K562 (cell line): Measurements from ENCODE around the gene SORCS1.

Experiments used
- ETS2 ChIP-seq: IDR thresholded peaks from 2 replicates; pipeline ENCODE4 v1.6.1; 2016; ENCODE audit warnings: borderline replicate concordance, missing genetic modification characterization, mild to moderate bottlenecking, moderate library complexity, missing compliant biosample characterization; ENCODE audit not compliant: poor library complexity, severe bottlenecking
- EZH2 ChIP-seq: IDR thresholded peaks from 2 replicates; pipeline ENCODE4 v1.6.1; 2012; ENCODE audit warnings: low read depth, mild to moderate bottlenecking, inconsistent platforms, low read length, borderline replicate concordance
- HCFC1 ChIP-seq: IDR thresholded peaks from 2 replicates; pipeline ENCODE4 v1.6.1; 2012; ENCODE audit warnings: low read depth, low read length, improper control_type of control experiment
- JUN ChIP-seq, 2 experiments: sonication (generic) in 1 of 2; formaldehyde crosslinking in 1 of 2; IDR thresholded peaks; 2 replicates each; pipeline versions ENCODE4 v1.6.1 to v1.8.0; 2012 to 2022; ENCODE audit warnings: borderline replicate concordance in 2 of 2, mild to moderate bottlenecking in 2 of 2, improper control_type of control experiment in 1 of 2, low read depth in 1 of 2, low read length in 1 of 2, missing genetic modification reagents in 1 of 2
- NFXL1 ChIP-seq: fragments of 450-650 bp; formaldehyde crosslinking; IDR thresholded peaks from 2 replicates; pipeline ENCODE4 v1.4.0; 2021; ENCODE audit warnings: mild to moderate bottlenecking
- POLR3A ChIP-seq: IDR thresholded peaks from 2 replicates; pipeline ENCODE4 v1.6.1; 2011; ENCODE audit warnings: borderline replicate concordance, mild to moderate bottlenecking, moderate library complexity; ENCODE audit not compliant: insufficient read length, insufficient read depth; ENCODE audit errors: extremely low read depth
- RFX1 ChIP-seq: fragments of 450-650 bp; IDR thresholded peaks from 2 replicates; pipeline ENCODE4 v1.6.1; 2016; ENCODE audit warnings: mild to moderate bottlenecking, moderate library complexity
- STAG1 ChIP-seq: sonication (generic); formaldehyde crosslinking; IDR thresholded peaks from 2 replicates; pipeline ENCODE4 v1.5.0; 2020; ENCODE audit warnings: missing genetic modification reagents, borderline replicate concordance
- TF ChIP-seq, protein P1 (sequence below), 3 experiments: IDR thresholded peaks in 2 of 3; conservative IDR thresholded peaks in 1 of 3; 2 replicates each; pipeline ENCODE4 v1.5.1; 2011 to 2012; ENCODE audit warnings: low read length in 3 of 3, mild to moderate bottlenecking in 3 of 3, control low read depth in 2 of 3, improper control_type of control experiment in 1 of 3, inconsistent platforms in 1 of 3, low read depth in 1 of 3, mixed read lengths in 1 of 3, moderate library complexity in 1 of 3; ENCODE audit not compliant: insufficient read depth in 2 of 3
- TF ChIP-seq, protein P2 (sequence below): sonication (generic); formaldehyde crosslinking; IDR thresholded peaks from 2 replicates; pipeline ENCODE4 v1.4.0; 2020; ENCODE audit warnings: mild to moderate bottlenecking, missing genetic modification reagents
- TF ChIP-seq, protein P3 (sequence below): sonication (generic); formaldehyde crosslinking; IDR thresholded peaks from 2 replicates; pipeline ENCODE4 v1.9.0; 2022; ENCODE audit warnings: mild to moderate bottlenecking, missing genetic modification reagents

- TF ChIP-seq HCFC1, result no peak
- TF ChIP-seq STAG1 (CRISPR knock-in tag), result no peak
- no peak for TF ChIP-seq JUN (IDR thresholded peaks at IDR 0.05; ENCODE audit: borderline replicate concordance, low read depth, low read length)
- TF ChIP-seq JUN (CRISPR knock-in tag; IDR thresholded peaks at IDR 0.05; ENCODE audit: borderline replicate concordance), result no peak
- TF ChIP-seq, protein P1, sequence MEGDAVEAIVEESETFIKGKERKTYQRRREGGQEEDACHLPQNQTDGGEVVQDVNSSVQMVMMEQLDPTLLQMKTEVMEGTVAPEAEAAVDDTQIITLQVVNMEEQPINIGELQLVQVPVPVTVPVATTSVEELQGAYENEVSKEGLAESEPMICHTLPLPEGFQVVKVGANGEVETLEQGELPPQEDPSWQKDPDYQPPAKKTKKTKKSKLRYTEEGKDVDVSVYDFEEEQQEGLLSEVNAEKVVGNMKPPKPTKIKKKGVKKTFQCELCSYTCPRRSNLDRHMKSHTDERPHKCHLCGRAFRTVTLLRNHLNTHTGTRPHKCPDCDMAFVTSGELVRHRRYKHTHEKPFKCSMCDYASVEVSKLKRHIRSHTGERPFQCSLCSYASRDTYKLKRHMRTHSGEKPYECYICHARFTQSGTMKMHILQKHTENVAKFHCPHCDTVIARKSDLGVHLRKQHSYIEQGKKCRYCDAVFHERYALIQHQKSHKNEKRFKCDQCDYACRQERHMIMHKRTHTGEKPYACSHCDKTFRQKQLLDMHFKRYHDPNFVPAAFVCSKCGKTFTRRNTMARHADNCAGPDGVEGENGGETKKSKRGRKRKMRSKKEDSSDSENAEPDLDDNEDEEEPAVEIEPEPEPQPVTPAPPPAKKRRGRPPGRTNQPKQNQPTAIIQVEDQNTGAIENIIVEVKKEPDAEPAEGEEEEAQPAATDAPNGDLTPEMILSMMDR (IDR thresholded peaks at IDR 0.05 in 2 of 3, conservative IDR thresholded peaks at IDR 0.05 in 1 of 3; ENCODE audit: insufficient read depth in 2 of 3, low read depth in 1 of 3, low read length in 3 of 3), result no peak
- no peak for TF ChIP-seq EZH2
- TF ChIP-seq, protein P2, sequence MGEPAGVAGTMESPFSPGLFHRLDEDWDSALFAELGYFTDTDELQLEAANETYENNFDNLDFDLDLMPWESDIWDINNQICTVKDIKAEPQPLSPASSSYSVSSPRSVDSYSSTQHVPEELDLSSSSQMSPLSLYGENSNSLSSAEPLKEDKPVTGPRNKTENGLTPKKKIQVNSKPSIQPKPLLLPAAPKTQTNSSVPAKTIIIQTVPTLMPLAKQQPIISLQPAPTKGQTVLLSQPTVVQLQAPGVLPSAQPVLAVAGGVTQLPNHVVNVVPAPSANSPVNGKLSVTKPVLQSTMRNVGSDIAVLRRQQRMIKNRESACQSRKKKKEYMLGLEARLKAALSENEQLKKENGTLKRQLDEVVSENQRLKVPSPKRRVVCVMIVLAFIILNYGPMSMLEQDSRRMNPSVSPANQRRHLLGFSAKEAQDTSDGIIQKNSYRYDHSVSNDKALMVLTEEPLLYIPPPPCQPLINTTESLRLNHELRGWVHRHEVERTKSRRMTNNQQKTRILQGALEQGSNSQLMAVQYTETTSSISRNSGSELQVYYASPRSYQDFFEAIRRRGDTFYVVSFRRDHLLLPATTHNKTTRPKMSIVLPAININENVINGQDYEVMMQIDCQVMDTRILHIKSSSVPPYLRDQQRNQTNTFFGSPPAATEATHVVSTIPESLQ (CRISPR knock-in tag), result no peak
- TF ChIP-seq NFXL1 (CRISPR knock-in tag), result no peak
- TF ChIP-seq POLR3A, result no peak
- no peak for TF ChIP-seq ETS2
- TF ChIP-seq RFX1, result no peak
- TF ChIP-seq, protein P3, sequence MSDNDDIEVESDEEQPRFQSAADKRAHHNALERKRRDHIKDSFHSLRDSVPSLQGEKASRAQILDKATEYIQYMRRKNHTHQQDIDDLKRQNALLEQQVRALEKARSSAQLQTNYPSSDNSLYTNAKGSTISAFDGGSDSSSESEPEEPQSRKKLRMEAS (CRISPR knock-in tag), result no peak
These were observed 391.5 kb downstream of the SORCS1 start for GRCh38 chr10:106772957-106773356.
